ENCODE results near the gene KIF5B.

GRCh38 chr10:32070645-32071044, 14.4 kb upstream of the KIF5B start:
- no peak for TF ChIP-seq CTCF (conservative IDR thresholded peaks at IDR 0.05; ENCODE audit: low read length)
- TF ChIP-seq EZH2phosphoT487 (IDR thresholded peaks at IDR 0.05; ENCODE audit: borderline replicate concordance) = no peak
